GM19463 (cell line): ENCODE results near the gene LDLRAD4.

Experiments
- ATAC-seq: cut with Tn5 transposase; IDR thresholded peaks from one replicate; pipeline ENCODE4 v1.9.1; 2021; ENCODE audit warnings: mild to moderate bottlenecking, moderate library complexity; ENCODE audit not compliant: unreplicated experiment

LDLRAD4 gene

GRCh38 chr18:13540477-13541182 lies 322.1 kb downstream of the LDLRAD4 start:
- no peak for ATAC-seq

GRCh38 chr18:13541621-13542519 lies 323.3 kb downstream of the LDLRAD4 start:
- no peak for ATAC-seq

- no peak for ATAC-seq
Measured at GRCh38 chr18:13542520-13542847, 323.9 kb downstream of the LDLRAD4 start.

- no peak for ATAC-seq
Measured at GRCh38 chr18:13543144-13543543, 324.6 kb downstream of the LDLRAD4 start.

- ATAC-seq = no peak
Measured at GRCh38 chr18:13543811-13544732, 325.5 kb downstream of the LDLRAD4 start.

DNA sequence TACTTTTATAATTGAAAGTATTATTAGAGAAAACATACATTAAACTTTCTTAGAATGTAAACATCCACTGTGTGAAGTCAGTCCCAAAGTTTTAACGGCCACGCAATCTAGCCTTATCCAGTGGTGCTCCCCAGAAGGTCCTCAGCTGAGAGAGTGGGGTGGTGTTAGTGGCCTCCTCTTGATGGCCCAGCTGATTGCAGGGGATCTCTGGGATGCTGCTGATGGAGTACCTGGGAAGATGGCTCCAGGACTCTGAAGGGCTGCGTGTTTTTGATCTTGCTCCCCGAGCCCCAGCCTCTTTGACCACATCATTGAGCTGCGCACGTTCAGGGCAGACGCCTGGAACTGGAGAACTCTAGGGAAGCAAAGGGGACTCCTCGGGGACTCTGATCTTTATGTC lies 326.4 kb downstream of the LDLRAD4 start:
- ATAC-seq = no peak

- no peak for ATAC-seq
Measured at GRCh38 chr18:13545514-13545913, 327.0 kb downstream of the LDLRAD4 start.

- ATAC-seq = no peak
Measured at GRCh38 chr18:13545955-13546354, 327.4 kb downstream of the LDLRAD4 start.

DNA sequence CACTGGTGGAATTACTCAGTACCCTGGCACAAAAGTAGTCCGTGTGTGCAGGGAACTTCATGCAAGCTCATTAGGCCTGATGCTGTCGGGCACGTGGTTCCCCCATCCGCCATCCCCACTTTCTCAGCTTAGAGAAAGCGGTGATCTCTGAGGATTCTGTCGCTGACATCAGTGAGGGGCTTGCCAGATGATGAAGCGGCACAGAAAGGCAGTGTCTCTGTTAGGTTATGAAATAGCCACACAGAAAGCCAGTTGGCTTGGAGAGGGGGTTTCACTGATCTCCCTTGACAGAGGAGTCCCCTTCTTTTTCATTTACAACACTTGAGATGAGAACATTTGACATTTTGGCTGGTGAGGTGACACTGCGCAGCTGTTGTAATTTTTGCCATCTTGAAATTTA lies 328.1 kb downstream of the LDLRAD4 start:
- no peak for ATAC-seq

GRCh38 chr18:13547347-13547746 lies 328.8 kb downstream of the LDLRAD4 start:
- no peak for ATAC-seq

DNA sequence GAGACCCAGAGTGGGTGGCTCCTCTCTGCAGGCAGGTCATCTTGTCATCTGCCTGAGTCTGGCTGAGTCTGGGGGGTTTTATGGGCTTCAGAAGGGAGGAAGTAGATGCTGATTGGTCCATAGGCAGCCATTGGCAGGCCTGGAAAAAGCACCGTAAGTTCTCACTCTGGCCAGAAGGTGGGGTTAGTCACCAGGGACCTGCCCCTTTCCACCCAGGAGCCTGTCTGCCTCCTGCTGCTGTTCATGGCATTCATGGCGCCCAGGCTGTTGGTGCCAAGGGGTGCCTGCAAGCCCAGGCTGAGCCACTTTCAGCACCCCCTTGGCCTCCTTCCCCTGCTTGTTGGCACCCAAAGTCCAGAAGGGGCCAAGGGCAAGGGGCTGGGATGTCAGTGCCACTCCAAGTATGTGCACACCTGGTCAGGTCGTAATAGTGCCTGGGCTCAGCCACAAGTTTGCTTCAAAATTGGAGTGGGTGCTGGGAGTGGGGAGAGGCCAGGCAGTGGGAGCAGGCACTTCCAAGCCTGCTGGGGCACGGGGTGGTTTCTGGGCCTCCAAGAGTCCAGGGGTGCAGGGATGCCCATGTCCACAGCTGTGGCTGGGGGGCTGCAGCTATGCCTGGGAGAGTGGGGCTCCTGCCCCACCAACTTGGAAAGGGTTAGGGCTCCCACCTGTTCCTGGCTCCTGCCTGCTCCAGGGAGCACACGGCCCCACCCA lies 329.7 kb downstream of the LDLRAD4 start:
- no peak for ATAC-seq

- ATAC-seq = no peak
Measured at GRCh38 chr18:13548966-13549879, 330.7 kb downstream of the LDLRAD4 start.

DNA sequence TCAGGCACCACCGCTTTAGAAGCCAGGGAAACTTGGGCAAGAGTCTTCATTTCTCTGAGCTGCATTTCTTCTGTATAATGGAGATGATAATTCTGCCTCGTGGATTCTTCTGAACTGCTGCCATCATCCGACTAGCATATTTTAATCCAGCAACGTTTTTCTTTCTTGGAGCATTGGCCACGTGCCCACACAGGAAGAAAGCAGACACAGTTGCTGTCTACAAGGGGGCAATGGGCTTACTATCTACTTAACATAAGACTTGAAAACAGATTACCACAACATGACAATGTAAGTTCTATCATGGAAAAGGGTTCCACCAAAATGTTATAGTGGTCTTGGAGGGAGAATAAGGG lies 331.3 kb downstream of the LDLRAD4 start:
- ATAC-seq = no peak

GRCh38 chr18:13550418-13551304 lies 332.1 kb downstream of the LDLRAD4 start:
- no peak for ATAC-seq

DNA sequence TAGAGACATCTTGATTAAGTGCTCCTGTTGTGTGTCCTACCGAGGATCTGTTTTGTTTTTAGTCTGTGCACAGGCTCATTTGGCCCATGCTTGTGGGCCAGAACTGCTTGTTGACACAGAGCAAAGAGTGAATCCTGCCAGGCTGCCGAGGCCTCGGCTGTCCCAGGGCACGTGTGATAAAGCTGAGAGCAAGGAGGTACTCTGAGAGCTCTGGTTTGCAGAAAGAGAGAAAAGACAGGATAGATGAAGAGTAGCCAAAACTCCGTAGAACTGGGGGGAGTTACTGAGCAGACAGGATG lies 332.7 kb downstream of the LDLRAD4 start:
- ATAC-seq = no peak

- ATAC-seq = no peak
Measured at GRCh38 chr18:13551841-13552733, 333.5 kb downstream of the LDLRAD4 start.

DNA sequence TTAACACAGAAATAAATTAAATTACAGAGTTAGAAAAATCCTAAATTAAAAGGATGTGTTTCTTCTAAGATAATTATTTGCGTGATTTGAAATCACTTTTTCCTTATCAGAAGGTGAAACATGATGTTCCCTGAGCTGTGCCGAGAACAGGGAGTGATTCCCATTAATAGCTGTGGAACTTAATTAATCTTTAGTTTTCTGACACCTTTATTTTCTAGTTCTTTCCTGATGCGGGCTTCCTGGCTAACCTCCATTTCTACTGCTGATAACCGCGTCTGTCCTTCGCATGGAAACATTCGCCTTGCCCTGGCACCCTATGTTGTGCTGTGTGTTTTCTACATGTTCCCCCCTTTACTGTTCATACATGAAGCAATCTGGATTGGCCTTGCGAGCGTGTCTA lies 334.9 kb downstream of the LDLRAD4 start:
- no peak for ATAC-seq

DNA sequence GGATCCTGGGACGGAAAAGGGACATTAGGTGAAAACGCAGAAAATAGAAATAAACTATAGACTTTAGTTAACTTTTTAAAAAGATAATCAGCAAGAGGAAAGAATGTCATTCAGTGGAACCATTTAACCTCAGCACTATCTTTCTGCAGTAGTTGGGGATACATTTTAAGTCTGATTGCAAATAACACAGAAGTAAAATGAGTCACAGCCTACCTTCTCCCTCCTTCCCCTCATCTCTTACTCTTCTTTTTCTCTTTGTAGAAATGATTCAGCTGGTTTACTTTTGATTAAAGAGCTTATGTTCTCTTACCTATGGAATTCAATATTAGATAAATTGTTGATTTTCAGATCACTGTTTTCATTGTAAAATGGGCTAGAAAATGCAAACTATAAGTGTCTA lies 336.6 kb downstream of the LDLRAD4 start:
- ATAC-seq = no peak
